Motor neuron (in vitro differentiated cells): Measurements from ENCODE around the gene SNRPA. TPM values are rescaled to one million over a fixed set of nuclear protein-coding genes. Genes with fewer than 3 reads are reported as not detected.
A peak's percentile ranks its signal among the peaks of the same experiment; 100 is the strongest.

Experiments used
- ATAC-seq, 8 experiments: fragments of 200-7000 bp; cut with Tn5 transposase; replicated peaks in 6 of 8; 2 replicates each; pipeline ENCODE4 v1.8.0; 2021; ENCODE audit warnings: mild to moderate bottlenecking in 8 of 8, moderate library complexity in 8 of 8
- H3K27ac ChIP-seq, 2 donors: fragments of 250-450 bp; sonication (Bioruptor Pico); 2 replicates each; pipeline ENCODE4 v1.9.0; 2021; ENCODE audit warnings: antibody characterized with exemption in 2 of 2, mild to moderate bottlenecking in 2 of 2, moderate library complexity in 1 of 2
- H3K4me1 ChIP-seq, 2 donors: fragments of 250-450 bp; sonication (Bioruptor Pico); replicated peaks in 1 of 2; 2 replicates each; pipeline ENCODE4 v1.6.1; 2021; ENCODE audit warnings: antibody characterized with exemption in 2 of 2, mild to moderate bottlenecking in 2 of 2, moderate library complexity in 1 of 2
- H3K4me3 ChIP-seq, 5 donors: fragments of 250-450 bp; sonication (Bioruptor Pico); 2 replicates each; pipeline ENCODE4 v1.9.0; 2021; ENCODE audit warnings: antibody characterized with exemption in 5 of 5, mild to moderate bottlenecking in 5 of 5, moderate library complexity in 4 of 5
- WGBS, 10 experiments: fragments of 450-650 bp; shearing (Covaris generic); methylation state at CpG; one replicate each; pipeline ENCODE4 v1.0.0; 2022; 5-methylcytosine and 5-hydroxymethylcytosine counted together
- in situ Hi-C, 9 experiments: fragments of 400-800 bp; cut with MboI; loops; one replicate each; pipeline ENCODE4 v1.15.0; 2021; ENCODE audit warnings: low sequenced_read_pairs in 9 of 9, low pct_unique_long_range_greater_than_20kb in 2 of 9; ENCODE audit not compliant: unreplicated experiment in 9 of 9
- total RNA-seq, 8 experiments: library from RNA; unstranded; fragments of 300-600 nt; gene quantifications; 2 replicates each; pipeline versions ENCODE4 v1.2.3 to v1.2.4, GENCODE V29; 2022

SNRPA gene
- total RNA-seq, 8 experiments from 2014 or later: 32.4 to 112 (median 40.7) TPM

DNA sequence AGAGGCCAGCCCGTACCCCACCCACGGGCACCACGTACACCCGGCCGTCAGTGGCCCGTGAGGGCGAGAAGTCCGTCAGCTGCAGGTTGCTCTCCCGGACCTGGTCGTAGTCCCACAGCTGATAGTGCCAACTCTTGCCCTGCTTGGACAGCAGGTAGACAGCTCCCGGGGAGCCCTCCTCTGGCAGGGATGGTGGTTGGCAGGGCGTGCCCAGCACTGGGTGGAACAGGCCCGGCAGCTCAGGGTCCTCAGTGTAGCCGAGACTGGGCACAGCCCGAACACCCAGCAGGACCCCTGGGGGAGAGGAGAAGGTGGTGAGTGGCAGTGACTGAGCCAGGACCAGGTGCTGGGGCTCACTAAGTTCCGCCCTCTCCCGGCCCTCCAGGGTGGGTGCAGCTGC lies 8.5 kb upstream of the SNRPA start:
- WGBS, 10 experiments: 92 to 100% (median 95%) methylated on average over 1 to 6 of the region's 17 CpGs; no CpG with 5 or more reads in 6 of the 10 experiments
- ATAC-seq: peak in 5 of 8 experiments; percentile 9 to 33 (median 15)
- H3K4me3 ChIP-seq: no peak overlapping the region
- peak overlapping the region in 1 of 2 donors; percentile 37 for H3K27ac ChIP-seq
- H3K4me1 ChIP-seq: no peaks in the 10 kb centered on the region
- in situ Hi-C loops: no loop called here

GRCh38 chr19:40742886-40743285 lies 8.1 kb upstream of the SNRPA start:
- in situ Hi-C loops: no loop called here
- ATAC-seq: no peak
- no peaks in the 10 kb centered on the region for H3K4me1 ChIP-seq
- no peak overlapping the region for H3K27ac ChIP-seq
- 57 to 100% (median 97%) methylated on average over 2 to 7 of the region's 12 CpGs; no CpG with 5 or more reads in 4 of the 10 experiments for WGBS, 10 experiments
- no peak overlapping the region for H3K4me3 ChIP-seq

GRCh38 chr19:40743926-40744325 lies 7.1 kb upstream of the SNRPA start:
- WGBS, 10 experiments: 72 to 100% (median 92%) methylated on average over 1 to 7 of the region's 10 CpGs; no CpG with 5 or more reads in 3 of the 10 experiments

DNA sequence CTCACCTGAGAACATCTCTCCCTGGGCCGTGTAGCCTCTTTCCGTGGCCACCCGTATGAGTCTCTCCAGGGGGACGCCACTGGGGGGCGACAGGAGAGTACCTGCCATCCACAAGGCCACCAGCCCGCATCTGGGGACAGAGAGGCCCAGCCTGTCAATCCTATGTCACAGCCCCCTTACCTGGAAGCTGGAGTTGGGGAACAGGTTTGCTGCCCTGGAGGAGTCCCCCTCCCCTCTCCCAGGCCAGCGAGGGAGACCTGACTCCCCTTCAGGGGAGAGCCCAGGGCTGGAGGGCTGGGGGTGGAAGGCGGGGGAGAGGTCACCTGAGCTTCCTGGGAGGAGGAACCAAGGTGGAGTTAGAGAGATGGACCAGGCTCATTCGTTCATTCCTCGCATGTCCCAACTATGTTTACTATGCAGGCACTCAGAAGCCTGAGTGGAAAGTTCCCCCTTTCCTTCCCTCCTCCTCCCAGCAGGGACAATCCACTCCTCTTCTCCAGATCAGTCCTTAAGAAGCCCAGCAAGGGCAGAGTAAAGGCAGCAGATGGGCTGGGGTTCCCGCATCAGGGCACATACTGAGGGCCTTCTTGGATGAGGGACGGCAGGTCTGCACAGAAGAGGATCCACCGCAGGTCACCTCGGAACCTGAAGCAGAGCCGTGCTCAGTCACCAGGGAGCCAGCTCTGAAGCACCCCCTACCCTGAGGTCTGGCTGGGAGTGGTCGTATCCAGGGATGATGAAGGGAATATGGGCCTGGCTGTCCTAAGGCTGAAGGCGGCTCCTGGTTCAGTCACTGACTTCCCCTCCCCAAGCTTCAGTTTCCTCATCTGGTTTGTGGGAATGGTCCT lies 6.2 kb upstream of the SNRPA start:
- in situ Hi-C loops: no loop called here
- peak in 2 of 8 experiments; percentile 10 to 11 for ATAC-seq
- 67 to 93% (median 80%) methylated on average over 1 to 11 of the region's 17 CpGs; no CpG with 5 or more reads in 4 of the 10 experiments for WGBS, 10 experiments
- Histone ChIP-seq H3K4me3 (no peak overlapping the region), H3K4me1 (peaks cover 7 to 12% of the 10 kb centered on the region in 2 donors), H3K27ac (no peak overlapping the region)

More at GRCh38 chr19:40743926-40744325, 7.1 kb upstream of the SNRPA start:
- peaks cover 0 to 3% of the 10 kb centered on the region in 2 donors for H3K4me1 ChIP-seq
- H3K27ac ChIP-seq: no peak overlapping the region
- ATAC-seq: no peak
- in situ Hi-C loops: no loop called here
- H3K4me3 ChIP-seq: no peak overlapping the region

- Histone ChIP-seq H3K27ac (no peak overlapping the region), H3K4me3 (no peak overlapping the region), H3K4me1 (peaks cover 7 to 12% of the 10 kb centered on the region in 2 donors)
- 69 to 100% (median 78%) methylated on average over 1 to 4 of the region's 7 CpGs; no CpG with 5 or more reads in 4 of the 10 experiments for WGBS, 10 experiments
- ATAC-seq: no peak
- in situ Hi-C loops: no loop called here
Measured at GRCh38 chr19:40745402-40745780, 5.6 kb upstream of the SNRPA start.

DNA sequence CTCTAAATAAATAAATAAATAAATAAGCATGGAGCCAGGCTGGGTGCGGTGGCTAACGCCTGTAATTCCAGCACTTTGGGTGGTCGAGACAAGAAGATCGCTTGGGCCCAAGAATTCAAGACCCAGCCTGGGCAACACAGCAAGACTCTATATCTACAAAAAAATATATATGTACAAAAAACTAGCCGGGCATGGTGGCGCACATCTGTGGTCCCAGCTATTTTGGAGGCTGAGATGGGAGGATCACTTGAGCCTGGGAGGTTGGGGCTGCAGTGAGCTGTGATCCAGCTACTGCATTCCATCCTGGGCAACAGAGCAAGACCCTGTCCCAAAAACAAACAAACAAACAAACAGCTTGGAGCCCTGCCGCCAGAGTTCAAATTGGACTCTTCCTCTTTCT lies 3.5 kb upstream of the SNRPA start:
- in situ Hi-C loops: no loop called here
- no peak overlapping the region for H3K27ac ChIP-seq
- no peak overlapping the region for H3K4me3 ChIP-seq
- WGBS, 10 experiments: 83 to 100% (median 97%) methylated on average over 1 to 5 of the region's 7 CpGs; no CpG with 5 or more reads in 4 of the 10 experiments
- ATAC-seq: no peak
- H3K4me1 ChIP-seq: peaks cover 10 to 12% of the 10 kb centered on the region in 2 donors

- peak within 1 kb of the TSS; percentile 81 to 89 for H3K27ac ChIP-seq
- in situ Hi-C loops: no loop called here
- H3K4me1 ChIP-seq: peaks cover 10 to 12% of the 10 kb centered on the region in 2 donors
- ATAC-seq: peak; percentile 80 to 94 (median 92)
- peak within 1 kb of the TSS; percentile 59 to 90 (median 77) for H3K4me3 ChIP-seq
- WGBS, 10 experiments: 0 to 2% (median 0%) methylated on average over 1 to 17 of the region's 43 CpGs; no CpG with 5 or more reads in 1 of the 10 experiments
Measured at GRCh38 chr19:40750058-40750873, 737 bp upstream of the SNRPA start, which contains the start of gene ACTMAP. Gene ACTMAP (minus strand): TSS chr19:40750477. CDS start chr19:40749803, 674 bp downstream.

DNA sequence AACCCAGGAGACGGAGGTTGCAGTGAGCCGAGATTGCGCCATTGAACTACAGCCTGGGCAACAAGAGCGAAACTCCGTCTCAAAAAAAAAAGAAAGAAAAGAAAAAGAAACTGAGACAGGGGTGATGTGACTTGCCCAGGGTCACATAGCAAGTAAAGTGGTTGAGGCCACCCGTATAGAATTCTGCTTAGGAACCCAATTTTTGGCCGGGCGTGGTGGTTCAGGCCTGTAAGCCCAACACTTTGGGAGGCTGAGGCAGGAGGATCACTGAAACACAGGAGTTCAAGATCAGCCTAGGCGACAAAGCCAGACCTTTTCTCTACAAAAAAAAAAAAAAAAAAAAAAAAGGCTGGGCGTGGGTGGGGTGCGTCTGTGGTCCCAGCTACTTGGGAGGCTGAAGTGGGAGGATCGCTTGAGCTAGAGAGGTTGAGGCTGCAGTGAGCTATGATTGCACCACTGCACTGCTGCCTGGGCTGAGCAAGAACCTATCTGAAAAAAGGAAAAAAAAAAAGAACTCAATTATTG lies 1.3 kb downstream of the SNRPA start:
- no peak for ATAC-seq
- Histone ChIP-seq H3K27ac (no peak overlapping the region), H3K4me3 (peak overlapping the region; percentile 59 to 90 (median 77)), H3K4me1 (peaks cover 10 to 12% of the 10 kb centered on the region in 2 donors)
- WGBS, 10 experiments: 40 to 83% (median 67%) methylated on average over 3 to 9 of the region's 12 CpGs; no CpG with 5 or more reads in 2 of the 10 experiments
- in situ Hi-C loops: no loop called here

DNA sequence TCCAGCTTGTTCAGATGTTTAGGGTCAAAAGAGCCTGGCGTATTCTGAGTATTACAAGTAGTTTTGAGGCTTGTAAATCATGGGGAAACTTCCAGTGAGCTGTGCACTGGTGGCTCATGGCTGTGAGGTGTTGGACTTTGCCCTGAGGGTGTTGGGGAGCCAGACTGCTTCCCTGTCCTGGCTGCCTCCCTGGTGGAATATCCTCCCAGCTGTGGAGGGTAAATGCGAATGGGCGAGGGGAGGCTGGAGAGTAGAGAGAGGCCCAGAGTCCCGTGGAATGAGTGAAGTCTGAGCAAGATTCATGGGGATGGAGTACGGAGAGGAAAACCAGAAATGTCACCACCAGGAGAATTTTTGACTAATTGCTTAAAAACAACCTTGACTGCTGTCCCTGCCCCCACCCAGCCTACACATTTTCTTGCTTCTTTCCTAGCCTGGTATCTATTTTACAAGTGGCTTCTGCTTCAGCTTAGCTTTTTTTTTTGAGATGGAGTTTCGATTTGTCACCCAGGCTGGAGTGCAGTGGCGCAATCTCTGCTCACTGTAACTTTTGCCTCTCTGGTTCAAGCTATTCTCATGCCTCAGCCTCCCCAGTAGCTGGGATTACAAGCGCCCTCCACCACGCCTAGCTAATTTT lies 3.7 kb downstream of the SNRPA start:
- peaks cover under 1 to 4% of the 10 kb centered on the region in 2 donors for H3K4me1 ChIP-seq
- 64 to 100% (median 88%) methylated on average over 1 to 8 of the region's 9 CpGs; no CpG with 5 or more reads in 1 of the 10 experiments for WGBS, 10 experiments
- ATAC-seq: no peak
- H3K4me3 ChIP-seq: no peak overlapping the region
- in situ Hi-C loops: no loop called here
- no peak overlapping the region for H3K27ac ChIP-seq

DNA sequence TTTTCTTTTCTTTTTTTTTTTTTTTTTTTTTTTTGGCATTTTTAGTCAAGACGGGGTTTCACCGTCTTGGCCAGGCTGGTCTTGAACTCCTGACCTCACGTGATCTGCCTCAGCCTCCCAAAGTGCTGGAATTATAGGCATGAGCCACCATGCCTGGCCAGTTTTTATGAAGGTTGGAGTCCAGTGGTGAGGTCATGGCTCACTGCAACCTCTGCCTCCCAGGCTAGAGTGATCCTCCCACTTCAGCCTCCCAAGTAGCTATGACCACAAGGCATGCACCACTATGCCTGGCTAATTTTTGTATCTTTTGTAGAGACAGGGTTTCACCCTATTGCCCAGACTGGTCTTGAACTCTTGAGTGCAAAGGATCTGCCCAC lies 4.2 kb downstream of the SNRPA start:
- WGBS, 10 experiments: 60 to 100% (median 94%) methylated on average over 1 to 3 of the region's 3 CpGs; no CpG with 5 or more reads in 3 of the 10 experiments
- ATAC-seq: no peak
- H3K4me1 ChIP-seq: peaks cover 0 to 4% of the 10 kb centered on the region in 2 donors
- in situ Hi-C loops: no loop called here
- H3K4me3 ChIP-seq: no peak overlapping the region
- H3K27ac ChIP-seq: no peak overlapping the region

DNA sequence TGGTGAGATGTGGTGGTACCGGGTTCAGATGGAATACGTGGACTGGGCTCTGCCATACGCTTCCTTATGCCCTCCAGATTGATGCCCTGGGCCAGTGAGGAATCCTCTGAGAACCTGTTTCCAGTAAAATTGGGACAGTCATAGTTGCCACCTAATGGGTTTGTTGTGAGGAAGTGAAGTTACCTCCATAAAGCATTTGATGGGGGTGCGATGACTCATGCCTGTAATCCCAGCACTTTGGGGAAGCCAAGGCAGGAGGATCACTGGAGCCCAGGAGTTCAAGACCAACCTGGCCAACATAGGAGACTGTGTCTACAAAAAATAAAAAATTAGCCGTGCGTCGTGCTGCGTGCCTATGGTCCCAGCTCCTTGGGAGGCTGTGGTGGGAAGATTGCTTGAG lies 4.8 kb downstream of the SNRPA start:
- H3K4me3 ChIP-seq: no peak overlapping the region

DNA sequence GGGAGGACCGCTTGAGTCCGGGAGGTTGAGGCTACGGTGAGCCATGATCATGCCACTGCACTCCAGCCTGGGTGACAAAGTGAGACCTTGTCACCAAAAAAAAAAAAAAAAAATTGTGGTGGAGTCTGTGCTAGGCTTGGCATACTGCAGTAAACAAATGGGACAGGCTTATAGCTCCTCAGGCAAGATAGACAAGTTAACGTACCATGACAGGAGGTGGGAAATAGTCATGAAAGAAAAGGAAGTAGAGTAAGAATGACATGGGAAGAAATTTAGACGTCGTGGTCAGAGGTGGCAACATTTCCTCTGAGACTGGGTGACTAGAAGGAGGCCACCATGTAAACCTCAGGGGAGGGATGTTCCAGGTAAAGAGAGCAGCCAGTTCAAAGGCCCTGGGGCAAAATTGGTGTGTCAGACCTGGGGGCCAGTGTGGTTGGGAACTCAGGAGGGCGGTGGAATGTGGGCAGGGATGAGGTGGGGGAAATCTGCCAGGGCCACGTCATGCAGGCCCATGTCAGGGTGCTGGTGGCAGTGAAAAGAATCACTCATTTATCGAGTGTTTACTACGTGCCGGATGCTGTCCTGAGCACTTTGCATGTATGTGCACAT lies 5.6 kb downstream of the SNRPA start:
- WGBS, 10 experiments: 70 to 100% (median 92%) methylated on average over 1 to 7 of the region's 11 CpGs; no CpG with 5 or more reads in 1 of the 10 experiments
- ATAC-seq: no peak
- H3K4me3 ChIP-seq: no peak overlapping the region
- peaks cover 0 to 4% of the 10 kb centered on the region in 2 donors for H3K4me1 ChIP-seq
- in situ Hi-C loops: no loop called here
- H3K27ac ChIP-seq: no peak overlapping the region

More for the DNA sequence above, 4.8 kb downstream of the SNRPA start:
- H3K4me1 ChIP-seq: peaks cover 0 to 4% of the 10 kb centered on the region in 2 donors
- no peak overlapping the region for H3K27ac ChIP-seq
- no peak for ATAC-seq
- WGBS, 10 experiments: 80 to 100% (median 100%) methylated on average over 1 to 7 of the region's 8 CpGs; no CpG with 5 or more reads in 5 of the 10 experiments
- in situ Hi-C loops: no loop called here
